Measurements from ENCODE around the gene PDSS2. TPM values are rescaled to one million over a fixed set of nuclear protein-coding genes. Genes with fewer than 3 reads are reported as not detected.

Gene PDSS2
- polyA plus RNA-seq, 1 donor (not counting 4 experiments of a cell fraction or from before 2014, with no cell fraction given), result 12.5 TPM

- Histone ChIP-seq H3K9me3 (ENCODE audit: control insufficient read depth, low read depth, low read length) (no peaks in the 10 kb centered on the region), H3K79me2 (ENCODE audit: control insufficient read depth, insufficient read depth, low read length) (no peaks in the 10 kb centered on the region), H3K27me3 (ENCODE audit: control insufficient read depth, extremely low read depth, insufficient read depth, low read length) (no peaks in the 10 kb centered on the region), H3K4me1 (ENCODE audit: control insufficient read depth, extremely low read depth, insufficient read depth, low read length) (no peaks in the 10 kb centered on the region), H3K9ac (ENCODE audit: control insufficient read depth, extremely low read depth, insufficient read depth, low read length) (no peak overlapping the region), H4K20me1 (ENCODE audit: control insufficient read depth, extremely low read depth, insufficient read depth, low read length) (no peaks in the 10 kb centered on the region), H3K9me1 (ENCODE audit: control insufficient read depth, extremely low read depth, insufficient read depth, low read length) (no peaks in the 10 kb centered on the region), H3K4me3 (ENCODE audit: control insufficient read depth in 2 of 3, extremely low read depth in 1 of 3, insufficient read depth in 2 of 3, low read depth in 1 of 3, low read length in 3 of 3) (no peak overlapping the region), H3K27ac (ENCODE audit: control insufficient read depth, insufficient read depth, low read length) (no peak overlapping the region), H3K4me2 (ENCODE audit: control insufficient read depth, extremely low read depth, insufficient read depth, low read depth, low read length) (no peak overlapping the region), H3K36me3 (ENCODE audit: control insufficient read depth in 2 of 2, extremely low read depth in 1 of 2, insufficient read depth in 2 of 2, low read length in 2 of 2) (no peaks in the 10 kb centered on the region), H2AFZ (ENCODE audit: control insufficient read depth, low read length) (no peak overlapping the region)
- TF ChIP-seq CTCF (optimal IDR thresholded peaks at IDR 0.05 in 1 of 3, IDR thresholded peaks at IDR 0.05 in 1 of 3, conservative IDR thresholded peaks at IDR 0.05 in 1 of 3; ENCODE audit: extremely low read depth in 1 of 3, insufficient read depth in 2 of 3, low read length in 3 of 3), result no peak
- TF ChIP-seq EZH2 (IDR thresholded peaks at IDR 0.05; ENCODE audit: low read length), result no peak
- FAIRE-seq, result no peak
- dilution Hi-C loops (cut with MboI; ENCODE audit: extremely low pct_ligation_motif_present, low sequenced_read_pairs), result no loop called here
- no peak for DNase-seq (ENCODE audit: low read depth, low spot score)
Measured at GRCh38 chr6:107396211-107396610, 63.2 kb downstream of the PDSS2 start.

GRCh38 chr6:107392069-107392468 is 67.3 kb downstream of the PDSS2 start:
- no peak for TF ChIP-seq CTCF (optimal IDR thresholded peaks at IDR 0.05 in 1 of 3, IDR thresholded peaks at IDR 0.05 in 1 of 3, conservative IDR thresholded peaks at IDR 0.05 in 1 of 3; ENCODE audit: extremely low read depth in 1 of 3, insufficient read depth in 2 of 3, low read length in 3 of 3)
- no peak for TF ChIP-seq EZH2 (IDR thresholded peaks at IDR 0.05; ENCODE audit: low read length)
- Histone ChIP-seq H3K4me2 (ENCODE audit: control insufficient read depth, extremely low read depth, insufficient read depth, low read depth, low read length) (no peak overlapping the region), H3K9me3 (ENCODE audit: control insufficient read depth, low read depth, low read length) (no peaks in the 10 kb centered on the region), H3K36me3 (ENCODE audit: control insufficient read depth in 2 of 2, extremely low read depth in 1 of 2, insufficient read depth in 2 of 2, low read length in 2 of 2) (no peaks in the 10 kb centered on the region), H3K4me1 (ENCODE audit: control insufficient read depth, extremely low read depth, insufficient read depth, low read length) (no peaks in the 10 kb centered on the region), H3K27me3 (ENCODE audit: control insufficient read depth, extremely low read depth, insufficient read depth, low read length) (no peaks in the 10 kb centered on the region), H2AFZ (ENCODE audit: control insufficient read depth, low read length) (no peak overlapping the region), H3K79me2 (ENCODE audit: control insufficient read depth, insufficient read depth, low read length) (no peaks in the 10 kb centered on the region), H4K20me1 (ENCODE audit: control insufficient read depth, extremely low read depth, insufficient read depth, low read length) (no peaks in the 10 kb centered on the region), H3K27ac (ENCODE audit: control insufficient read depth, insufficient read depth, low read length) (no peak overlapping the region), H3K4me3 (ENCODE audit: control insufficient read depth in 2 of 3, extremely low read depth in 1 of 3, insufficient read depth in 2 of 3, low read depth in 1 of 3, low read length in 3 of 3) (no peak overlapping the region), H3K9ac (ENCODE audit: control insufficient read depth, extremely low read depth, insufficient read depth, low read length) (no peak overlapping the region), H3K9me1 (ENCODE audit: control insufficient read depth, extremely low read depth, insufficient read depth, low read length) (no peaks in the 10 kb centered on the region)
- no peak for DNase-seq (ENCODE audit: low read depth, low spot score)
- no peak for FAIRE-seq
- dilution Hi-C loops (cut with MboI; ENCODE audit: extremely low pct_ligation_motif_present, low sequenced_read_pairs), result no loop called here

All from keratinocyte (primary cell).